HepG2 (cell line): ENCODE results near the gene PARN. TPM values are rescaled to one million over a fixed set of nuclear protein-coding genes. Genes with fewer than 3 reads are reported as not detected.

Source experiments
- AGO1 ChIP-seq: fragments of 200-400 bp; formaldehyde crosslinking; IDR thresholded peaks from 2 replicates; pipeline ENCODE4 v1.6.1; 2017; ENCODE audit warnings: mild to moderate bottlenecking, low read depth, low read length, moderate library complexity; ENCODE audit not compliant: poor library complexity, severe bottlenecking
- HOXA9 ChIP-seq: sonication (generic); formaldehyde crosslinking; IDR thresholded peaks from 2 replicates; pipeline ENCODE4 v1.8.1; 2022; ENCODE audit warnings: missing genetic modification reagents, mild to moderate bottlenecking, moderate library complexity, borderline replicate concordance
- JUN ChIP-seq: sonication (generic); formaldehyde crosslinking; IDR thresholded peaks from 2 replicates; pipeline ENCODE4 v1.4.0; 2020; ENCODE audit warnings: mild to moderate bottlenecking, missing genetic modification reagents
- KLF11 ChIP-seq: IDR thresholded peaks from 2 replicates; pipeline ENCODE4 v1.6.1; 2016; ENCODE audit warnings: missing compliant biosample characterization
- POLR2G ChIP-seq: fragments of 200-400 bp; formaldehyde crosslinking; IDR thresholded peaks from 2 replicates; pipeline ENCODE4 v1.6.1; 2018; ENCODE audit warnings: mild to moderate bottlenecking, low read depth, low read length, moderate library complexity
- SMARCE1 ChIP-seq: fragments of 450-650 bp; IDR thresholded peaks from 2 replicates; pipeline ENCODE4 v1.6.1; 2017; ENCODE audit warnings: borderline replicate concordance
- SOX6 ChIP-seq, 2 experiments: fragments of 450-650 bp in 1 of 2; sonication (generic) in 1 of 2; formaldehyde crosslinking in 1 of 2; IDR thresholded peaks; 2 replicates each; pipeline versions ENCODE4 v1.4.0 to v1.6.1; 2017 to 2020; ENCODE audit warnings: antibody characterized with exemption in 1 of 2, mild to moderate bottlenecking in 1 of 2, missing genetic modification reagents in 1 of 2
- ZBTB40 ChIP-seq, 2 experiments: fragments of 450-650 bp in 1 of 2; sonication (generic) in 1 of 2; formaldehyde crosslinking in 1 of 2; IDR thresholded peaks; 2 replicates each; pipeline versions ENCODE4 v1.6.1 to v1.8.0; 2016 to 2022; ENCODE audit warnings: antibody characterized with exemption in 1 of 2, mild to moderate bottlenecking in 1 of 2, missing genetic modification reagents in 1 of 2
- ZNF12 ChIP-seq: sonication (generic); formaldehyde crosslinking; IDR thresholded peaks from 2 replicates; pipeline ENCODE4 v1.5.0; 2020; ENCODE audit warnings: missing genetic modification reagents
- ZNF232 ChIP-seq: sonication (generic); formaldehyde crosslinking; IDR thresholded peaks from 2 replicates; pipeline ENCODE4 v1.4.0; 2020; ENCODE audit warnings: missing genetic modification reagents, borderline replicate concordance
- ZNF24 ChIP-seq: fragments of 450-650 bp; IDR thresholded peaks from 2 replicates; pipeline ENCODE4 v1.6.1; 2017; ENCODE audit warnings: antibody characterized with exemption, mild to moderate bottlenecking
- ZNF317 ChIP-seq: sonication (generic); formaldehyde crosslinking; IDR thresholded peaks from 2 replicates; pipeline ENCODE4 v1.5.0; 2020; ENCODE audit warnings: mild to moderate bottlenecking, missing genetic modification reagents
- ZNF446 ChIP-seq: sonication (generic); formaldehyde crosslinking; IDR thresholded peaks from 2 replicates; pipeline ENCODE4 v1.5.0; 2020; ENCODE audit warnings: mild to moderate bottlenecking, missing genetic modification reagents
- ZNF557 ChIP-seq: sonication (generic); formaldehyde crosslinking; IDR thresholded peaks from 2 replicates; pipeline ENCODE4 v1.4.0; 2020; ENCODE audit warnings: missing genetic modification reagents
- polyA plus RNA-seq, 8 experiments: library from polyadenylated mRNA; depleted of rRNA in 3 of 8; stranded (reverse) in 7 of 8; unstranded in 1 of 8; fragments of >200 nt; fragmentation: Illumina TruSeq in 4 of 8; extraction: Trizol in 4 of 8; gene quantifications; 2 replicates each; pipeline versions ENCODE4 v1.2.1 to v1.2.3, GENCODE V29; 2011 to 2016; ENCODE audit warnings: low read depth in 4 of 8, missing spikeins in 1 of 8, mixed read lengths in 1 of 8; ENCODE audit not compliant: insufficient read depth in 1 of 8
- total RNA-seq, 5 experiments: library from RNA; depleted of rRNA; stranded (reverse); fragments of >200 nt; fragmentation: Illumina TruSeq; extraction: Trizol; gene quantifications; 2 replicates each; pipeline ENCODE4 v1.2.3, GENCODE V29; 2016; ENCODE audit warnings: low read depth in 1 of 5
- TF ChIP-seq, protein P1 (sequence below): sonication (generic); formaldehyde crosslinking; IDR thresholded peaks from 2 replicates; pipeline ENCODE4 v1.4.0; 2020; ENCODE audit warnings: missing genetic modification reagents
- TF ChIP-seq, protein P2 (sequence below): IDR thresholded peaks from 2 replicates; pipeline ENCODE4 v1.6.1; 2016; ENCODE audit warnings: control low read depth

PARN gene
- total and polyA plus RNA-seq, 2 of the 13 experiments (the other 11 are each of a cell fraction or from before 2014, with no cell fraction given): 13.3 to 47.6 TPM

DNA sequence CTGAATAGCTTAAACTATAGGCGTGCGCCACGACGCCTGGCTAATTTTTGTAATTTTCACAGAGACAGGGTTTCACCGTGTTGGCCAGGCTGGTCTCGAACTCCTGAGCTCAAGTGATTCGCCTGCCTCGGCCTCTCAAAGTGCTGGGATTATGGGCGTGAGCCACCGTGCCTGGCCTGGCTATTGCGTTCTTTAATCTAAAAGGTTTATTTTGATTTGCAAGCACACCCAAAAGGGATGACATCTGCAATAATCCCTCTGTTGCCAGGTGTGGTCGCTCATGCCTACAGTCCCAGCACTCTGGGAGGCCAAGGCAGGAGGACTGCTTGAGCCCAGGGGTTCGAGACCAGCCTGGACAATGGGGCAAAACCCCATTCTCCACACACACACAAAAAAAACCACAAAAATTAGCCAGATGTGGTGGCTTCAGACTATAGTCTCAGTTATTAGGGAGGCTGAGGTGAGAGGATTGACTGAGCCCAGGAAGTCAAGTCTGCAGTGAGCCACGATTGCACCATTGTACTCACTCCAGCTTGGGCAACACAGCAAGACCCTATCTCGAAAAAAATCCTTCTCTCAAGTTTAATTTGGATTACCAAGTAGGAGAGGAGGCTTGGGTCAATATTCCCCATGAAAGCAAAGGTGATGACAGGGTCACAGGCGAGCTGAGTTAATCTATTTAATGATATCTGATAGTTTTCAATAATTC lies 144.1 kb downstream of the PARN start (continued):
- TF ChIP-seq, protein P1, sequence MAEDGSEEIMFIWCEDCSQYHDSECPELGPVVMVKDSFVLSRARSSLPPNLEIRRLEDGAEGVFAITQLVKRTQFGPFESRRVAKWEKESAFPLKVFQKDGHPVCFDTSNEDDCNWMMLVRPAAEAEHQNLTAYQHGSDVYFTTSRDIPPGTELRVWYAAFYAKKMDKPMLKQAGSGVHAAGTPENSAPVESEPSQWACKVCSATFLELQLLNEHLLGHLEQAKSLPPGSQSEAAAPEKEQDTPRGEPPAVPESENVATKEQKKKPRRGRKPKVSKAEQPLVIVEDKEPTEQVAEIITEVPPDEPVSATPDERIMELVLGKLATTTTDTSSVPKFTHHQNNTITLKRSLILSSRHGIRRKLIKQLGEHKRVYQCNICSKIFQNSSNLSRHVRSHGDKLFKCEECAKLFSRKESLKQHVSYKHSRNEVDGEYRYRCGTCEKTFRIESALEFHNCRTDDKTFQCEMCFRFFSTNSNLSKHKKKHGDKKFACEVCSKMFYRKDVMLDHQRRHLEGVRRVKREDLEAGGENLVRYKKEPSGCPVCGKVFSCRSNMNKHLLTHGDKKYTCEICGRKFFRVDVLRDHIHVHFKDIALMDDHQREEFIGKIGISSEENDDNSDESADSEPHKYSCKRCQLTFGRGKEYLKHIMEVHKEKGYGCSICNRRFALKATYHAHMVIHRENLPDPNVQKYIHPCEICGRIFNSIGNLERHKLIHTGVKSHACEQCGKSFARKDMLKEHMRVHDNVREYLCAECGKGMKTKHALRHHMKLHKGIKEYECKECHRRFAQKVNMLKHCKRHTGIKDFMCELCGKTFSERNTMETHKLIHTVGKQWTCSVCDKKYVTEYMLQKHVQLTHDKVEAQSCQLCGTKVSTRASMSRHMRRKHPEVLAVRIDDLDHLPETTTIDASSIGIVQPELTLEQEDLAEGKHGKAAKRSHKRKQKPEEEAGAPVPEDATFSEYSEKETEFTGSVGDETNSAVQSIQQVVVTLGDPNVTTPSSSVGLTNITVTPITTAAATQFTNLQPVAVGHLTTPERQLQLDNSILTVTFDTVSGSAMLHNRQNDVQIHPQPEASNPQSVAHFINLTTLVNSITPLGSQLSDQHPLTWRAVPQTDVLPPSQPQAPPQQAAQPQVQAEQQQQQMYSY: no peak
- TF ChIP-seq ZNF12 (no peak), SOX6 (IDR thresholded peaks at IDR 0.05) (no peak), SOX6 (CRISPR knock-in tag; IDR thresholded peaks at IDR 0.05) (no peak), ZNF317 (CRISPR knock-in tag) (no peak), ZNF446 (CRISPR knock-in tag) (no peak), ZBTB40 (IDR thresholded peaks at IDR 0.05) (no peak), ZBTB40 (CRISPR knock-in tag; IDR thresholded peaks at IDR 0.05) (no peak), AGO1 (no peak), HOXA9 (CRISPR knock-in tag) (no peak), ZNF557 (CRISPR knock-in tag) (no peak), POLR2G (no peak), SMARCE1 (no peak), ZNF24 (no peak), KLF11 (CRISPR knock-in tag) (no peak), ZNF232 (CRISPR knock-in tag) (no peak), JUN (CRISPR knock-in tag) (peak; percentile 50; the same call in 1 of the 2 replicates)
- TF ChIP-seq, protein P2, sequence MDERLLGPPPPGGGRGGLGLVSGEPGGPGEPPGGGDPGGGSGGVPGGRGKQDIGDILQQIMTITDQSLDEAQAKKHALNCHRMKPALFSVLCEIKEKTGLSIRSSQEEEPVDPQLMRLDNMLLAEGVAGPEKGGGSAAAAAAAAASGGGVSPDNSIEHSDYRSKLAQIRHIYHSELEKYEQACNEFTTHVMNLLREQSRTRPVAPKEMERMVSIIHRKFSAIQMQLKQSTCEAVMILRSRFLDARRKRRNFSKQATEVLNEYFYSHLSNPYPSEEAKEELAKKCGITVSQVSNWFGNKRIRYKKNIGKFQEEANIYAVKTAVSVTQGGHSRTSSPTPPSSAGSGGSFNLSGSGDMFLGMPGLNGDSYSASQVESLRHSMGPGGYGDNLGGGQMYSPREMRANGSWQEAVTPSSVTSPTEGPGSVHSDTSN (CRISPR knock-in tag): no peak
